Smooth muscle cell (in vitro differentiated cells): ENCODE measurements around the gene MGMT. TPM values are rescaled to one million over a fixed set of nuclear protein-coding genes. Genes with fewer than 3 reads are reported as not detected.

Source experiments
- DNase-seq: peaks from one replicate; lab custom pipeline; 2025; ENCODE audit not compliant: unreplicated experiment; lab: John Stamatoyannopoulos, UW
- H2AFZ ChIP-seq: fragments of 200-600 bp; sonication (generic); 2 replicates; pipeline ENCODE4 v1.6.0; 2016; ENCODE audit warnings: antibody characterized with exemption, low read depth, mild to moderate bottlenecking
- H3F3A ChIP-seq: fragments of 200-600 bp; sonication (generic); 2 replicates; pipeline ENCODE4 v1.6.0; 2017; ENCODE audit warnings: antibody characterized with exemption, low read depth
- H3K27ac ChIP-seq: fragments of 200-600 bp; sonication (generic); 2 replicates; pipeline ENCODE4 v1.5.1; 2016; ENCODE audit warnings: low read depth, mild to moderate bottlenecking
- H3K27me3 ChIP-seq: fragments of 200-600 bp; sonication (generic); 2 replicates; pipeline ENCODE4 v1.6.1; 2016; ENCODE audit warnings: low read depth, mild to moderate bottlenecking
- H3K36me3 ChIP-seq: fragments of 200-600 bp; sonication (generic); 2 replicates; pipeline ENCODE4 v1.5.1; 2016; ENCODE audit warnings: low read depth
- H3K4me1 ChIP-seq: fragments of 200-600 bp; sonication (generic); 2 replicates; pipeline ENCODE4 v1.5.1; 2016; ENCODE audit warnings: low read depth
- H3K4me2 ChIP-seq: fragments of 200-600 bp; sonication (generic); 2 replicates; pipeline ENCODE4 v1.6.0; 2016; ENCODE audit warnings: mild to moderate bottlenecking
- H3K4me3 ChIP-seq: fragments of 200-600 bp; sonication (generic); 2 replicates; pipeline ENCODE4 v1.5.1; 2016; ENCODE audit warnings: mild to moderate bottlenecking
- H3K79me2 ChIP-seq: fragments of 200-600 bp; sonication (generic); 2 replicates; pipeline ENCODE4 v1.6.0; 2016; ENCODE audit warnings: low read depth, mild to moderate bottlenecking
- H3K9ac ChIP-seq: fragments of 200-600 bp; sonication (generic); 2 replicates; pipeline ENCODE4 v1.6.0; 2016; ENCODE audit warnings: low read depth
- H3K9me3 ChIP-seq: fragments of 200-600 bp; sonication (generic); replicated peaks from 2 replicates; pipeline ENCODE4 v1.5.1; 2016; ENCODE audit warnings: low read depth
- H4K20me1 ChIP-seq: fragments of 200-600 bp; sonication (generic); 2 replicates; pipeline ENCODE4 v1.6.0; 2016; ENCODE audit warnings: low read depth
- WGBS: methylation state at CpG from one replicate; pipeline ENCODE4 v1.1.7; 2016; ENCODE audit warnings: low lambda C conversion rate; 5-methylcytosine and 5-hydroxymethylcytosine counted together
- polyA plus RNA-seq: library from polyadenylated mRNA; unstranded; fragments of >200 nt; fragmentation: Nextera tagmentation; extraction: Ambion mirVana; gene quantifications from 2 replicates; pipeline ENCODE4 v1.2.1, GENCODE V29; 2016
- total RNA-seq: library from RNA; depleted of rRNA; stranded (reverse); fragments of >200 nt; gene quantifications from 2 replicates; pipeline ENCODE4 v1.2.3, GENCODE V29; 2014
- TF ChIP-seq, protein P1 (sequence below): fragments of 200-600 bp; sonication (generic); IDR thresholded peaks from 2 replicates; pipeline ENCODE4 v1.5.1; 2017; ENCODE audit warnings: borderline replicate concordance, mild to moderate bottlenecking, antibody characterized with exemption; ENCODE audit not compliant: insufficient read depth, poor library complexity, severe bottlenecking

MGMT gene
- total and polyA plus RNA-seq, 2 experiments from 2014 or later = 21.0 to 33.0 TPM

DNA sequence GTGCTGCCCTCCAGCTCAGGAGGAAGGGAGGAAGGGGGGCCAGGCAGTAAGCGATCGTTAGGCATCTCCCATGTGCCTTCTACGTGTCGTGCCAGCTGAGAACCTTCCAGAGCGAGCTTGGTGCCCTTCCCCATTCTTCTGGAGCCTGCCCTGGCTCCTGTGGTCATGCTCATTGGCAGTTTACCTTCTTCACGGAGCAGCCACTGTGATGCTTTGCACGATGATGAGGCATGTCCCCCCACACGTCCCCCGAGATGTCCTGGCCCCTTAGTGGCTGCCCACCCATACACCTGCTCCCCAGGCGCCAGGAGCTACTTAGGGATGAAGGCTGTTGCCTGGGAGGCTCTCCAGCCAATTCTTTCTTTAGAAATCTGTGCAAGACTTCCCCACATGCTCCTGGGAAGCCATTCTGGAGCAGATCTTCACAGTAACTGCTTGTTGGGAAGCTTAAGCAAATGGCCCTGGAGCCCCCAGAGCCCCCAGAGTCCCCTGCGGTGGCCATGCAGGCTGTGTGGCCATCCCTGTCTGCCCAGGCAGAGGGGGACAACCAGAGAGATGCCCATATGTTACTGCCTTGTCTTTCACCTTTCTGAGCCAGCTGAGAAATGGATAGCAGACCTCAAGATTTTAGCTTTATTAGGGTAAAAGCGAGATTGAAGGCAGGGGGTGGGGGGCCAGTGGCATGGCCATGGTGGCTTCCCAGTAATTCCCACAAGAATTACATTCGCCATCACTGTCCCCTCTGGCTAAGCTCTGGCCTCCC lies 298.0 kb downstream of the MGMT start:
- WGBS = 92% methylated on average over 13 of the region's 13 CpGs

DNA sequence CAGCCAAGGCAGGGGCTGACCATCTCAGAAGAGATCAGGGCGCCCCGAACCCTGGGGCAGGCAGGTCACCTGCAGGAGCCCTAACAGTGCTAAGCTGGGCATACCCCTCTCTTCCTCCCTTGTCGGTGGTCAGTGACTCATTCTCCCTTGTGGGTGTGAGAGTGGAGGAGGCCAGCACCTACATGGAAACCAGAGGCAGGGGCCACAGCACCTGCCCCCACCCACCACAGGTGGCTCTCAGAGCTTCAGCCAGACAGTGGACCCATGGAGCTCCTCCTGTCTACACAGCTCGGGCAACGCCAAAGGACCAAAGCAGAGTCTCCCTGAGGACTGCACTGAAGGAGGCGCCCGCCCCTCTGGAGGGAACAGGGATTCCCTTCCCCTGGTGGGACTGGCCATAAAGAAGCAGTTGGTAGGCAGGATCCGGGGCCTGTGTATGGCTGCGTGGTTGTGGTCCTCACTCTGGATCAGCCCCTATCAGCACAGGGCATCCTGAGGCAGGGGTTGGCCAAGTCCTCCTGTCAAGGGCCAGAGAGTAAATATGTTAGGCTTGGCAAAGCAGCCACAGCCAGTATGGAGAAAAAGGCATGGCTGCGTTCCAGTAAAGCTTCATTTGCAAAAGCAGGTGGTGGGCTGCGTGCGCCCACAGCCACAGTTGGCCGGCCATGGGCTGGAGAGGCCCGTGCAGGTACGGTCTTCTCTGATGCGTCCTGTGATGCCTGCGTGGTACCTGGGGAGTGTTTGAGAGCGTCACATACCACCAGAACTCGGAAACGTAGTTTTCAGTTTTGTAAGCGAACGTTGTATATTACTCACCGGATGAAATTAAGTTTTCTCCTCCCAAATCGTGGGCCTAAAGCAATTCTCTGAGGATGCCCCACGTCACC lies 298.9 kb downstream of the MGMT start:
- Histone ChIP-seq H2AFZ (no peak overlapping the region), H3K36me3 (no peaks in the 10 kb centered on the region), H4K20me1 (no peaks in the 10 kb centered on the region), H3K9ac (no peak overlapping the region), H3K4me2 (no peak overlapping the region), H3F3A (no peaks in the 10 kb centered on the region), H3K27ac (no peak overlapping the region), H3K79me2 (no peaks in the 10 kb centered on the region), H3K9me3 (no peaks in the 10 kb centered on the region), H3K4me1 (no peaks in the 10 kb centered on the region), H3K4me3 (no peak overlapping the region), H3K27me3 (no peaks in the 10 kb centered on the region)
- 95% methylated on average over 25 of the region's 25 CpGs for WGBS
- TF ChIP-seq, protein P1, sequence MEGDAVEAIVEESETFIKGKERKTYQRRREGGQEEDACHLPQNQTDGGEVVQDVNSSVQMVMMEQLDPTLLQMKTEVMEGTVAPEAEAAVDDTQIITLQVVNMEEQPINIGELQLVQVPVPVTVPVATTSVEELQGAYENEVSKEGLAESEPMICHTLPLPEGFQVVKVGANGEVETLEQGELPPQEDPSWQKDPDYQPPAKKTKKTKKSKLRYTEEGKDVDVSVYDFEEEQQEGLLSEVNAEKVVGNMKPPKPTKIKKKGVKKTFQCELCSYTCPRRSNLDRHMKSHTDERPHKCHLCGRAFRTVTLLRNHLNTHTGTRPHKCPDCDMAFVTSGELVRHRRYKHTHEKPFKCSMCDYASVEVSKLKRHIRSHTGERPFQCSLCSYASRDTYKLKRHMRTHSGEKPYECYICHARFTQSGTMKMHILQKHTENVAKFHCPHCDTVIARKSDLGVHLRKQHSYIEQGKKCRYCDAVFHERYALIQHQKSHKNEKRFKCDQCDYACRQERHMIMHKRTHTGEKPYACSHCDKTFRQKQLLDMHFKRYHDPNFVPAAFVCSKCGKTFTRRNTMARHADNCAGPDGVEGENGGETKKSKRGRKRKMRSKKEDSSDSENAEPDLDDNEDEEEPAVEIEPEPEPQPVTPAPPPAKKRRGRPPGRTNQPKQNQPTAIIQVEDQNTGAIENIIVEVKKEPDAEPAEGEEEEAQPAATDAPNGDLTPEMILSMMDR = no peak
- DNase-seq = no peak

More for the DNA sequence above, 298.0 kb downstream of the MGMT start:
- Histone ChIP-seq H3K27me3 (no peaks in the 10 kb centered on the region), H3K4me2 (no peak overlapping the region), H3K9ac (no peak overlapping the region), H4K20me1 (no peaks in the 10 kb centered on the region), H2AFZ (no peak overlapping the region), H3F3A (no peaks in the 10 kb centered on the region), H3K36me3 (no peaks in the 10 kb centered on the region), H3K9me3 (no peaks in the 10 kb centered on the region), H3K4me3 (no peak overlapping the region), H3K27ac (no peak overlapping the region), H3K4me1 (no peaks in the 10 kb centered on the region), H3K79me2 (no peaks in the 10 kb centered on the region)
- TF ChIP-seq, protein P1 = no peak
- no peak for DNase-seq

DNA sequence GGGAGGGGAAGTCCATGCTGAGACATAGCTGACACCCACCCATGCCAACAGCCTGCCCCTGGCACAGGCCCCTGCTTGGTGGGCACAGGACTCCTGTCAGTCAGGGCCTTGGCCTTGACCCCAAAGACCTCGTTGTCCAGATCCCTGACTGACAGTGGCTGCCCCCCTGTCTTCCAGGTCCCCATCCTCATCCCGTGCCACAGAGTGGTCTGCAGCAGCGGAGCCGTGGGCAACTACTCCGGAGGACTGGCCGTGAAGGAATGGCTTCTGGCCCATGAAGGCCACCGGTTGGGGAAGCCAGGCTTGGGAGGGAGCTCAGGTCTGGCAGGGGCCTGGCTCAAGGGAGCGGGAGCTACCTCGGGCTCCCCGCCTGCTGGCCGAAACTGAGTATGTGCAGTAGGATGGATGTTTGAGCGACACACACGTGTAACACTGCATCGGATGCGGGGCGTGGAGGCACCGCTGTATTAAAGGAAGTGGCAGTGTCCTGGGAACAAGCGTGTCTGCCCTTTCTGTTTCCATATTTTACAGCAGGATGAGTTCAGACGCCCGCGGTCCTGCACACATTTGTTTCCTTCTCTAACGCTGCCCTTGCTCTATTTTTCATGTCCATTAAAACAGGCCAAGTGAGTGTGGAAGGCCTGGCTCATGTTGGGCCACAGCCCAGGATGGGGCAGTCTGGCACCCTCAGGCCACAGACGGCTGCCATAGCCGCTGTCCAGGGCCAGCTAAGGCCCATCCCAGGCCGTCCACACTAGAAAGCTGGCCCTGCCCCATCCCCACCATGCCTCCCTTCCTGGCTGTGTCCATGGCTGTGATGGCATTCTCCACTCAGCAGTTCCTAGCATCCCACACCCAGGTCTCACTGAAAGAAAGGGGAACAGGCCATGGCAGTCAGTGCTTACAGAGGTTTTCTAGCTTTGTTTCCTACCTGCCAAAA lies 299.8 kb downstream of the MGMT start:
- no peaks in the 10 kb centered on the region for H3K4me1 ChIP-seq
- TF ChIP-seq, protein P1 = no peak
- H4K20me1 ChIP-seq = no peaks in the 10 kb centered on the region
- no peaks in the 10 kb centered on the region for H3F3A ChIP-seq
- no peaks in the 10 kb centered on the region for H3K9me3 ChIP-seq
- H3K4me3 ChIP-seq = no peak overlapping the region
- no peaks in the 10 kb centered on the region for H3K79me2 ChIP-seq
- no peak overlapping the region for H3K4me2 ChIP-seq
- H3K27me3 ChIP-seq = no peaks in the 10 kb centered on the region
- H3K9ac ChIP-seq = no peak overlapping the region
- no peak overlapping the region for H3K27ac ChIP-seq
- no peak overlapping the region for H2AFZ ChIP-seq
- WGBS = 92% methylated on average over 25 of the region's 25 CpGs
- H3K36me3 ChIP-seq = no peaks in the 10 kb centered on the region
- no peak for DNase-seq
